Mesothelial cell of epicardium (in vitro differentiated cells): Measurements from ENCODE around the gene LRRFIP1. TPM values are rescaled to one million over a fixed set of nuclear protein-coding genes. Genes with fewer than 3 reads are reported as not detected.
A peak's percentile ranks its signal among the peaks of the same experiment; 100 is the strongest.

Source experiments
- DNase-seq, 2 experiments: peaks; one replicate each; pipeline ENCODE4 v3.0.0; 2021; ENCODE audit warnings: low spot score in 2 of 2; ENCODE audit not compliant: unreplicated experiment in 2 of 2
- H3K27ac Mint-ChIP-seq: 2 replicates; pipeline ENCODE4 v1.8.0; 2021; ENCODE audit warnings: mixed read lengths
- H3K27me3 Mint-ChIP-seq: 2 replicates; pipeline ENCODE4 v1.8.0; 2021; ENCODE audit warnings: low read depth, mixed read lengths
- H3K36me3 Mint-ChIP-seq: 2 replicates; pipeline ENCODE4 v1.8.0; 2021; ENCODE audit warnings: mixed read lengths
- H3K4me1 Mint-ChIP-seq: 2 replicates; pipeline ENCODE4 v1.8.0; 2021; ENCODE audit warnings: mixed read lengths
- H3K4me3 Mint-ChIP-seq: 2 replicates; pipeline ENCODE4 v1.8.0; 2021; ENCODE audit warnings: mild to moderate bottlenecking, moderate library complexity, mixed read lengths
- H3K9me3 Mint-ChIP-seq: 2 replicates; pipeline ENCODE4 v1.8.0; 2021; ENCODE audit warnings: mixed read lengths
- CTCF ChIP-seq: fragments of 200-600 bp; sonication (generic); IDR thresholded peaks from one replicate; pipeline ENCODE4 v1.5.0; 2021; ENCODE audit warnings: antibody characterized with exemption; ENCODE audit not compliant: unreplicated experiment
- total RNA-seq: library from RNA; stranded (reverse); gene quantifications from 3 replicates; pipeline ENCODE4 v1.2.1, GENCODE V29; 2021

Gene LRRFIP1
- 43.6 to 47.5 TPM (median 47.2 TPM) in 3 replicates for total RNA-seq

- peak within 1 kb of the TSS; percentile 57 for H3K27ac Mint-ChIP-seq
- peak; percentile 40 to 47 for DNase-seq
Measured at GRCh38 chr2:237627441-237628246, at the start of gene LRRFIP1. TSS of gene LRRFIP1 (plus strand) at chr2:237627587. CDS start at chr2:237627645, 58 bp downstream.

GRCh38 chr2:237577956-237578870 is 49.2 kb upstream of the LRRFIP1 start:
- Mint-ChIP-seq H3K4me1 (peaks cover 5% of the 10 kb centered on the region), H3K27me3 (no peaks in the 10 kb centered on the region), H3K9me3 (no peaks in the 10 kb centered on the region), H3K36me3 (no peaks in the 10 kb centered on the region), H3K4me3 (no peak overlapping the region), H3K27ac (no peak overlapping the region)
- no peak for DNase-seq
- TF ChIP-seq CTCF, result no peak

More at GRCh38 chr2:237627441-237628246, at the start of gene LRRFIP1:
- Mint-ChIP-seq H3K36me3 (peaks cover 7% of the 10 kb centered on the region), H3K9me3 (no peaks in the 10 kb centered on the region), H3K4me3 (peak within 1 kb of the TSS; percentile 80), H3K27me3 (peaks cover 6% of the 10 kb centered on the region), H3K4me1 (peaks cover 10% of the 10 kb centered on the region)
- no peak for TF ChIP-seq CTCF

GRCh38 chr2:237581326-237581725 is 46.1 kb upstream of the LRRFIP1 start:
- no peaks in the 10 kb centered on the region for H3K27me3 Mint-ChIP-seq
- H3K36me3 Mint-ChIP-seq, result no peaks in the 10 kb centered on the region
- no peak overlapping the region for H3K27ac Mint-ChIP-seq
- H3K4me3 Mint-ChIP-seq, result no peak overlapping the region
- no peaks in the 10 kb centered on the region for H3K9me3 Mint-ChIP-seq
- no peak for TF ChIP-seq CTCF
- no peak for DNase-seq
- H3K4me1 Mint-ChIP-seq, result peaks cover 5% of the 10 kb centered on the region

- no peak for TF ChIP-seq CTCF
- peak overlapping the region; percentile 47 for H3K27ac Mint-ChIP-seq
- DNase-seq, result no peak
- H3K4me3 Mint-ChIP-seq, result no peak overlapping the region
- H3K9me3 Mint-ChIP-seq, result no peaks in the 10 kb centered on the region
- no peaks in the 10 kb centered on the region for H3K27me3 Mint-ChIP-seq
- H3K4me1 Mint-ChIP-seq, result peaks cover 5% of the 10 kb centered on the region
- no peaks in the 10 kb centered on the region for H3K36me3 Mint-ChIP-seq
Measured at GRCh38 chr2:237581751-237582746, 45.3 kb upstream of the LRRFIP1 start.
